Measurements from ENCODE around the gene GPC4.

- TF ChIP-seq POLR2A (IDR thresholded peaks at IDR 0.05) (no peak), CTCF (IDR thresholded peaks at IDR 0.05) (no peak)
Observed at GRCh38 chrX:133350751-133351150, 64.5 kb downstream of the GPC4 start.
